Uterus (tissue), 2 donors: Measurements from ENCODE around the gene SBNO1.

ENCODE experiments used
- CTCF ChIP-seq, 4 experiments: fragments of 200-600 bp in 2 of 4; fragments of 450-650 bp in 2 of 4; sonication (generic) in 2 of 4; IDR thresholded peaks; one replicate each; pipeline ENCODE4 v1.5.1; 2016 to 2019; ENCODE audit warnings: antibody characterized with exemption in 4 of 4, mild to moderate bottlenecking in 2 of 4, moderate library complexity in 1 of 4
- POLR2A ChIP-seq, 2 donors: fragments of 450-650 bp; IDR thresholded peaks; one replicate each; pipeline ENCODE4 v1.6.1; 2016; ENCODE audit warnings: antibody characterized with exemption in 2 of 2, mild to moderate bottlenecking in 1 of 2, moderate library complexity in 1 of 2

- TF ChIP-seq CTCF (IDR thresholded peaks at IDR 0.05) (no peak), POLR2A (IDR thresholded peaks at IDR 0.05) (no peak)
Observed at GRCh38 chr12:123268850-123269249, 95.8 kb downstream of the SBNO1 start.
